HG03558 (cell line): ENCODE results near the gene LAGE3.

Experiments
- ATAC-seq: cut with Tn5 transposase; IDR thresholded peaks from one replicate; pipeline ENCODE4 v1.9.1; 2021; ENCODE audit warnings: moderate number of reproducible peaks; ENCODE audit not compliant: unreplicated experiment; ENCODE audit errors: extremely low read depth

The LAGE3 gene

GRCh38 chrX:154460326-154460725 is 18.8 kb downstream of the LAGE3 start:
- no peak for ATAC-seq

- no peak for ATAC-seq
Measured at GRCh38 chrX:154459832-154460231, 19.2 kb downstream of the LAGE3 start.

GRCh38 chrX:154458954-154459778 is 19.9 kb downstream of the LAGE3 start:
- ATAC-seq: no peak

- no peak for ATAC-seq
Measured at GRCh38 chrX:154458116-154458953, 20.7 kb downstream of the LAGE3 start, which contains the start of gene PLXNA3. PLXNA3 (plus strand) TSS chrX:154458281; CDS start chrX:154460184, 1,903 bp downstream.

GRCh38 chrX:154457491-154458115 is 21.5 kb downstream of the LAGE3 start:
- no peak for ATAC-seq

GRCh38 chrX:154452823-154453222 is 26.3 kb downstream of the LAGE3 start:
- ATAC-seq: no peak

GRCh38 chrX:154450312-154450711 is 28.8 kb downstream of the LAGE3 start:
- ATAC-seq: no peak

- no peak for ATAC-seq
Measured at GRCh38 chrX:154449618-154450017, 29.5 kb downstream of the LAGE3 start.

GRCh38 chrX:154448484-154448883 is 30.6 kb downstream of the LAGE3 start:
- no peak for ATAC-seq

GRCh38 chrX:154446430-154446829 is 32.7 kb downstream of the LAGE3 start:
- ATAC-seq: no peak

- no peak for ATAC-seq
Measured at GRCh38 chrX:154445776-154446175, 33.3 kb downstream of the LAGE3 start.

GRCh38 chrX:154444755-154445246 is 34.3 kb downstream of the LAGE3 start:
- ATAC-seq: no peak

GRCh38 chrX:154443992-154444754 is 34.9 kb downstream of the LAGE3 start, which contains the start of gene FAM50A:
FAM50A (plus strand) TSS chrX:154444141; CDS start chrX:154444236, 95 bp downstream.
- ATAC-seq: no peak

- no peak for ATAC-seq
Measured at GRCh38 chrX:154443479-154443910, 35.6 kb downstream of the LAGE3 start.

- ATAC-seq: no peak
Measured at GRCh38 chrX:154441984-154442707, 36.9 kb downstream of the LAGE3 start.

- ATAC-seq: no peak
Measured at GRCh38 chrX:154441564-154441963, 37.5 kb downstream of the LAGE3 start.

GRCh38 chrX:154440623-154441357 is 38.3 kb downstream of the LAGE3 start:
- no peak for ATAC-seq

- ATAC-seq: no peak
Measured at GRCh38 chrX:154439841-154440240, 39.2 kb downstream of the LAGE3 start.
